ENCODE measurements around the gene SREBF1. TPM values are rescaled to one million over a fixed set of nuclear protein-coding genes. Genes with fewer than 3 reads are reported as not detected.
"Not testable (repeated sequence)": the region's sequence is repeated elsewhere in the genome, so short reads cannot be mapped to it uniquely, and the experiment has no call there.

SREBF1 gene
- total RNA-seq, 1 donor from 2014 or later = 175 TPM

DNA sequence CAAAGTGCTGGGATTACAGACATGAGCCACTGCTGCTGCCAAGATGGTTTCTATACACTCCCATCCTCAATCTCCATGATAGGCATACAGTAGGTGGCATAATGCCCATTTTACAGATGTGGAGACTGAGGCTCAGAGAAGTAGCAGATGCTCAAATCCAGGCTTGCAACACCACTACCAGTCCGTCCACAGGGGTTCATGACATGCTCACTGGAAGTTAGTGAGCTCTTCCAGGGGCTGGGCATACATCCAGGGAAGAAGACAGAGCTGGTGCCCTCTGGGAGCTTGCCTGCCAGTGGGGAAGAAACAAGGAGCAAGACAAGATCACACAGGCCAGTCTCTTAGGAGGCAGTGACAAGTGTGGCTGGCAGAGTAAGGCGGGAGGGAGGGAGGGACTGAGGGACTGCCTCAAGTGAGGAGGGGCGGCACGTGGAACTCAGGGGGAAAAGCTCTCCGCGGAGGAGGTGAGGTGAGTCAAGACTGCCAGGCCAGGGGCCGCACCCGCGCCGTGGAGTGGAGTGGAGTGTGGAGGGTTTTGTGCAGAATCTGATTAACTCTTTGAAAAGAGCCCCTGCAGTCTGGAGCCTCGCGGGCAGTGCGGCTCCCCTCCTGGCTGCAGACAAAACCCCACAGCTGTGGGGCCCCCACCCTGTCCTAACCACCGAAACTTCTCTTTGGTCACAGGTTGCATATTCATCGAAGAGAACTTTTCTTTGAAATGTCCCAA, 27.9 kb downstream of the SREBF1 start:
- Mint-ChIP-seq H3K36me3 (ENCODE audit: low read depth) (peaks cover 32% of the 10 kb centered on the region), H3K27me3 (ENCODE audit: low read depth) (no peaks in the 10 kb centered on the region), H3K4me3 (ENCODE audit: low read depth) (no peak overlapping the region), H3K9me3 (no peaks in the 10 kb centered on the region), H3K4me1 (ENCODE audit: low read depth) (peaks cover 9% of the 10 kb centered on the region), H3K27ac (peak overlapping the region; percentile 29)
- no peak for DNase-seq (ENCODE audit: low spot score)
- intact Hi-C loops (cut with micrococcal nuclease) = no loop called here

DNA sequence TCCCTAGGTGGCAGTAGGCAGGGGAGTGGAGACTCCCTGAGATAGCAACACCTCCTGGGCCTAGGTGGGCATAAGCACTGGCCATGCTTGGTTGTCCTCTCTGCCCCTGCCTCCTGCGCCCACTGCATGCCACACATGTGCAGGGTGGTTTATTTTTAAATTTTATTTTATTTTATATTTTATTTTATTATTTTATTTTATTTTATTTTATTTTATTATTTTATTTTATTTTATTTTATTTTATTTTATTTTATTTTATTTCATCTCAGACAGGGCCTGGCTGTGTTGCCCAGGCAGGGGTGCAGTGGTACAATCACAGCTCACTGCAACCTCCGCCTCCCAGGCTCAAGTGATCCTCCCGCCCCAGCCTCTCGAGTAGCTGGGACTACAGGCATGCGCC, 28.6 kb downstream of the SREBF1 start:
- intact Hi-C loops (cut with micrococcal nuclease); H3K4me1 Mint-ChIP-seq (ENCODE audit: low read depth); H3K27me3 Mint-ChIP-seq (ENCODE audit: low read depth); DNase-seq (ENCODE audit: low spot score); H3K4me3 Mint-ChIP-seq (ENCODE audit: low read depth); H3K27ac Mint-ChIP-seq; H3K9me3 Mint-ChIP-seq: not testable (repeated sequence)
- H3K36me3 Mint-ChIP-seq (ENCODE audit: low read depth) = peaks cover 34% of the 10 kb centered on the region

DNA sequence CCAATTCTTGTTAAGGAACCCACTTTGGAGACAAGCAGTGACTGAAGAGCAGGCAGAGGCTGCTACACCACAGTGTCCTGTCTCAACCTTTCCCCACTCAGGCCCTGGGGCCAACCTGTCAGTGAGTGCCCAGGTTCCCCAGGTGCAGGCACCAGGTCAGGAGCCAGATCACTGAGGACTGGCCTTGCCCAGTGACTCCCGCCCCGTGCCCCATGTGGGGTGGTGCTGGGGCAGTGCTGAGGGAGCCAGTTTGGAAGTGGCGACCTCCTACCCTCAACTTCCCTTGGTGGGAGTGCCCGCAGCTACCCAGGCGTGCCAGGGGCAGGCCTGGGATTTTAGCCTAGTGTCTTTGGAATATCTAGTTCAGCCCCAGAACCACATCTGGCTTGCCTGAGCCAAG, 29.3 kb downstream of the SREBF1 start:
- Mint-ChIP-seq H3K27ac (no peak overlapping the region), H3K4me3 (ENCODE audit: low read depth) (no peak overlapping the region), H3K36me3 (ENCODE audit: low read depth) (peaks cover 29% of the 10 kb centered on the region), H3K9me3 (no peaks in the 10 kb centered on the region), H3K27me3 (ENCODE audit: low read depth) (no peaks in the 10 kb centered on the region), H3K4me1 (ENCODE audit: low read depth) (peaks cover 9% of the 10 kb centered on the region)
- no peak for DNase-seq (ENCODE audit: low spot score)
- intact Hi-C loops (cut with micrococcal nuclease) = no loop called here

DNA sequence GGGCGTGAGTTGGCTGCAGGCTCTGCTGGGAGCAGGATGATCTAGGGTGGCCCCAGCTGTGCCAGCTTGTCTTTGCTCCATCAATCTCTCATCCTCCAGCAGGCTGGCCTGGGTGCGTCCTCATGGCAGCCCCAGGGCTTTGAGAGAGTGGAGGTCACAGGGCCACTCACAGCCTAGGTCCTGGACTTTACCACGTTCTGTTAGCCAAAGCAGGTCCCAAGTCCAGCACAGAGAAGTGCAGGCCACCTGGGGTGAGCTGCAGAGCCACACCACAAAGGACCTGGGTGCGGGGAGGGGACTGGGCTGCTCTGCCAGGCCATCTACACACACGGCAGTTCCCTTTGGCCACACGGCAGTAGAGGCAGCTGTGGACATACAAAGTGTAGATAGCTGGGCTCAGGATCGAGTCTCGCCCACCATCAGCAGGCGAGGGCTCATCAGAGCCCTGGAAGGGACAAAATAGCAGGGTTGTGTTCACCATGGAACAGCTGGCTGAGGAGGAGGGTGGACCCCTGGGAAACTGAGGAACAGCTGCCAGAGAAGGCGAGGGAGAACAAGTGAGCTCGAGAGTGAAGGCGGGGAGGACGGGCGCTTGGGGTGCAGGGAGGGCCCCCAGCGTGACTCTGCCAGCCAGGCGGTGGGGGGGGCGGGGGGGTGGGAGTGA, 30.0 kb downstream of the SREBF1 start:
- H3K27me3 Mint-ChIP-seq (ENCODE audit: low read depth) = no peaks in the 10 kb centered on the region
- peaks cover 23% of the 10 kb centered on the region for H3K36me3 Mint-ChIP-seq (ENCODE audit: low read depth)
- no peaks in the 10 kb centered on the region for H3K9me3 Mint-ChIP-seq
- intact Hi-C loops (cut with micrococcal nuclease) = no loop called here
- peaks cover 5% of the 10 kb centered on the region for H3K4me1 Mint-ChIP-seq (ENCODE audit: low read depth)
- no peak overlapping the region for H3K4me3 Mint-ChIP-seq (ENCODE audit: low read depth)
- peak overlapping the region; percentile 50 for H3K27ac Mint-ChIP-seq
- DNase-seq (ENCODE audit: low spot score) = no peak

DNA sequence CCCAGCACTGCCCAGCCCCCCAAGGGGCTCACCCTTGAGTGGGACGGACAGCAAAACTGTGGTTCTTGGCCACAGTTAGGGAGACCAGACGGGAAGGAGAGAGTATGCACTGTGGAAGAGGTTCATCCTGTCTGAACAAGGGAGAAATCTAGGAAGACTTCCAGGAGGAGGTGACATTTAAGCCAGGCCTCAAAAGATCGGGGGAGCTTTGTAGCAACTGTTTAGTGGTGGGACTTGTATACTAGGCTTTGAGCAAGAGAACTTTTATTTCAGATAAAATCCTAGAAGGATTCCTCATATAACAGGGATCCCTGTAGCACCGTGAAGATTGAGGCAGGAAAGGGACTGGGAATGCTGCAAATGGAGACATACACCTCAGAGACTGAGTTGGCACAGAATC, 30.8 kb downstream of the SREBF1 start:
- intact Hi-C loops (cut with micrococcal nuclease) = no loop called here
- Mint-ChIP-seq H3K36me3 (ENCODE audit: low read depth) (peaks cover 17% of the 10 kb centered on the region), H3K27me3 (ENCODE audit: low read depth) (no peaks in the 10 kb centered on the region), H3K27ac (no peak overlapping the region), H3K4me1 (ENCODE audit: low read depth) (peaks cover 5% of the 10 kb centered on the region), H3K9me3 (no peaks in the 10 kb centered on the region), H3K4me3 (ENCODE audit: low read depth) (no peak overlapping the region)
- DNase-seq (ENCODE audit: low spot score) = no peak

DNA sequence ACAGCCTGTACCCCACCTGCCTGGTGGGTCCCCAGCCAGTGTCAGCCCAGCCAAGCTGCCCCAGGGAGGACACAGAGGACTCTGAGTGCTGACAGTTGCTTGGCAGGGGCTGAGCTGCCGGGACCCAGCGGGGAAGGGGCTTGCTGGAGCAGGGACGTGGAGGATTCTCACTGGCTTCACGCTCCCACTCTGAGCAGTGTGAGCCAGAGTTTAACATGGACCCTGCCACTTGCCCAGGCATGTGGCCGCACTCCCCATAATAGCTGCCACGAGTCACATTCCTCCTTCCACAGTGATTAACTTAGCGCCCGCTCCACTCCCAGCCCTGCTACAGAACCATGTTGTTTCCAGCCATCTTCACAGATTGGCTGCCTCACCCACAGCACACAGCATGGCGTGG, 31.2 kb downstream of the SREBF1 start:
- Mint-ChIP-seq H3K9me3 (no peaks in the 10 kb centered on the region), H3K27me3 (ENCODE audit: low read depth) (no peaks in the 10 kb centered on the region), H3K4me3 (ENCODE audit: low read depth) (no peak overlapping the region), H3K36me3 (ENCODE audit: low read depth) (peaks cover 13% of the 10 kb centered on the region), H3K27ac (no peak overlapping the region), H3K4me1 (ENCODE audit: low read depth) (peaks cover 4% of the 10 kb centered on the region)
- intact Hi-C loops (cut with micrococcal nuclease) = no loop called here
- DNase-seq (ENCODE audit: low spot score) = no peak

DNA sequence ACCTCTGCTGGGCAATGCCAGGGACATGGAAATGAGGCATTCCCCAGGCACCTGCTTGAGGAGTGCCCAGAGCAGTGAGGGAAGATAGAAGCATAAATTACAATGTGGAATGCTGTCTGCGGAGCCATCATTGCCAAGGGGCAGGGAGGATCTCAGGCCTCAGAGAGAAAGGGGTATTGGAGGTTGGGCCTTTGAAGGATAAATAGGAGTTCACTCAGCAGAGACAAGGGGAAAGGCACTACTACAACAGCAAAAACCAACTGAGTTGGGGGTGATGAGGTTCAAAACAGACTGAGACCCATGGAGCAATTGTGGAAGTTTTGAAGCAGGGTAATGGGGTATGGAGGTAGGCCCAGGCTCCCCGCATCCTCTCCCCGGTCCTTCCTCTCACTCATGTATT, 32.8 kb downstream of the SREBF1 start:
- Mint-ChIP-seq H3K27me3 (ENCODE audit: low read depth) (no peaks in the 10 kb centered on the region), H3K4me1 (ENCODE audit: low read depth) (peaks cover 3% of the 10 kb centered on the region), H3K9me3 (no peaks in the 10 kb centered on the region), H3K36me3 (ENCODE audit: low read depth) (peaks cover 8% of the 10 kb centered on the region), H3K27ac (no peak overlapping the region), H3K4me3 (ENCODE audit: low read depth) (no peak overlapping the region)
- DNase-seq (ENCODE audit: low spot score) = no peak
- intact Hi-C loops (cut with micrococcal nuclease) = no loop called here

DNA sequence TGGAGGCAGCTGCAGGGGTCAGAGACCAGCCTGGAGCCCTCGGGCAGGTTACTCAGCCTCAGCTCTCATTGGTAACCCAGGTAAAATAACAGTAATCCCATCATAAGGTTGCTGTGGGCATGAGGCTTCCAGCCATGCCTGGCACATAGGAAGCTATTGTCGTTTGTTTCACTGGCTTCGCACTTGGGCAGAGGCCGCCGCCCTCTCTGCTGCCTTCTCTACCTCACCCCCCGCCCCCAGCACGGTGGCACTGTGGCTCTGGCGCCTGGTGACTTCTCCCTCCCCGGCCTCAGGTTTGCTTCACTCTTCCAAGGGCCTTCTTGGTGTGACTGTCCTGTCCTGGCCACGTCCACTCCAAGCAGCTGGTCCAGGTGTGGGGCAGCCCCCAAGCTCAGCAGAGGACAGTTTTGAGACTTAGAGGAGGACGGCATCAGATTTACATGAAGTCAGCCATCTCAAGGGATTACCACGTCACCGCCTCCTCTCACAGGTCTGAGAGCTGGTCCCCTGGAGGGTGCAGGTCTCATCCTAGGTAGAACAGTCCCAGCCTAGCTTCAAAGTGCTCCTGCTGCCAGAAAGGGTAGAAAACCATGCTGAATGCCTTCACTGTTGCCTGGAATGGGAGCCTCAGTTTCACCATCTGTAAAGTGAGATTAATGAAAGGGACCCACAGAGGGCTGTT, 34.8 kb downstream of the SREBF1 start:
- peaks cover 5% of the 10 kb centered on the region for H3K36me3 Mint-ChIP-seq (ENCODE audit: low read depth)
- no peaks in the 10 kb centered on the region for H3K9me3 Mint-ChIP-seq
- no peaks in the 10 kb centered on the region for H3K4me1 Mint-ChIP-seq (ENCODE audit: low read depth)
- intact Hi-C loops (cut with micrococcal nuclease) = no loop called here
- no peak overlapping the region for H3K4me3 Mint-ChIP-seq (ENCODE audit: low read depth)
- no peaks in the 10 kb centered on the region for H3K27me3 Mint-ChIP-seq (ENCODE audit: low read depth)
- H3K27ac Mint-ChIP-seq = no peak overlapping the region
- DNase-seq (ENCODE audit: low spot score) = no peak

DNA sequence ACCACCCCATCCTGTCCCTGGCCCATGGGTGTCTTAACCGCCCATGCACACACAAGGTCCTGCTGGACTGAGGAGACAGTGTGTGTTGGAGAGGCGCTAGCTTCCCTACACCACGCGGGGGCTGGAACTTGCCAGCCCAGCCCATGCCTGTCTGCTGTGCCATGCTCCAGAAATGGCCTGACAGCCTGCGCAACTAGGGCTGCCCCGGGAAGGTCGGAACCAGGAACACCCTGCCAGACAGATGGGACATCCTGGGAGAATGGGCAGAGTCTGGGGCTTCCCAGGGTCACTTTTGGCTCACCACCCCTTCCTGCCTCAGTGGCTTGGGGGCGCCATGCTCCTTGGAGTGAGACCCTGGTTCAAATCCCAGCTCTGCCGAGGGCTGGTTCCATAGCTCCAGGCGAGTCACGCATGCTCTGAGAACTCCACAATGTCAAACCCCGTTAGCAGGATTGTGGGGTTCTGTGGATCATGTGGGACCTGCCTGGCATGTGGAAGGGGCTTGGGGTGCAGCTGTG, 36.2 kb downstream of the SREBF1 start:
- no peaks in the 10 kb centered on the region for H3K27me3 Mint-ChIP-seq (ENCODE audit: low read depth)
- H3K4me3 Mint-ChIP-seq (ENCODE audit: low read depth) = no peak overlapping the region

DNA sequence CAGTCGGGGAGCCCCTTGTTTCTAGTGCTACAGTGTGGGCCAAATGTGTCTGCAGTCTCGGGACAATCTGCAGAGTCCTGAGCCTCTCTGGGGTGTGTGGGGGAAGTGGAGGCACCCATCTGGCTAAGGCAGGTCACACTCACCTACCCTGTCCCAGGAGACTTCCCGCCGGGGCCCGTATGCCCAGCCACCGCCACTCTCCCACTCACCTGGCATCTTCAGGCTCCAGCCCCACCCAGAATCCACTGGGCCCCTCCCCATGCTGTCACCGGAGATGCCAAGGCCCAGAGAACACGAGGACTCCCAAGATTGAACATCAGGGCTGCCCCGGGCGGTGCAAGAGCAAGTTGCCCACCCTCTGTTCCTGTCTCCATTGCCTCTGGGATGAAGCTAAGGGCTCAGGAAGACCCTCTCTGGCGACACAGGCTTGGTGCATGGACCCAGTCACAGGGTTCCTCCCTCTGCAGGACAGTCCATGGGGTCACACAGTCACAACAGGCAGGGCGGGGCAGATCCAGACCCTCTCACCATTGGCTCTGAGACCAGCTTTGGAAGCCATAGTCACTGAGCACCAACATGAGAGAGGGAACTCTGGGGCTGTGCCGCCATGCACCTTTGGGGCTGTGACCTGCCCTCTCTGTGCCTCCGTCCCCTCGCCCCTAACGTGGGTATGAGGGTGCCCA, 38.1 kb downstream of the SREBF1 start:
- Mint-ChIP-seq H3K4me3 (ENCODE audit: low read depth) (no peak overlapping the region), H3K36me3 (ENCODE audit: low read depth) (peaks cover 6% of the 10 kb centered on the region), H3K9me3 (no peaks in the 10 kb centered on the region), H3K27me3 (ENCODE audit: low read depth) (no peaks in the 10 kb centered on the region), H3K27ac (no peak overlapping the region), H3K4me1 (ENCODE audit: low read depth) (peaks cover 4% of the 10 kb centered on the region)
- intact Hi-C loops (cut with micrococcal nuclease) = no loop called here
- DNase-seq (ENCODE audit: low spot score) = no peak

More for the DNA sequence above, 36.2 kb downstream of the SREBF1 start:
- Mint-ChIP-seq H3K36me3 (ENCODE audit: low read depth) (peaks cover 5% of the 10 kb centered on the region), H3K27ac (no peak overlapping the region), H3K4me1 (ENCODE audit: low read depth) (no peaks in the 10 kb centered on the region), H3K9me3 (no peaks in the 10 kb centered on the region)
- DNase-seq (ENCODE audit: low spot score) = no peak
- intact Hi-C loops (cut with micrococcal nuclease) = no loop called here

DNA sequence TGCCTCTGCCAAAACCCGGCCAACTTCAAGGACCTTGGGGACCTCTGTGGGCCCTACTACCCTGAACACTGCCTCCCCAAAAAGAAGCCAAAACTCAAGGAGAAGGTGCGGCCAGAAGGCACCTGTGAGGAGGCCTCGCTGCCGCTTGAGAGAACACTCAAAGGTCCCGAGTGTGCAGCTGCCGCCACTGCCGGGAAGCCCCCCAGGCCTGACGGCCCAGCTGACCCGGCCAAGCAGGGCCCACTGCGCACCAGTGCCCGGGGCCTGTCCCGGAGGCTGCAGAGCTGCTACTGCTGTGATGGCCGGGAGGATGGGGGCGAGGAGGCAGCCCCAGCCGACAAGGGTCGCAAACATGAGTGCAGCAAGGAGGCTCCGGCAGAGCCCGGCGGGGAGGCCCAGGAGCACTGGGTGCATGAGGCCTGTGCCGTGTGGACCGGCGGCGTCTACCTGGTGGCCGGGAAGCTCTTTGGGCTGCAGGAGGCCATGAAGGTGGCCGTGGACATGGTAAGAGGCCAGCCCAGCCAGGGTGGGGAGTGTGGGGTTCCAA, 38.7 kb downstream of the SREBF1 start:
- Mint-ChIP-seq H3K27me3 (ENCODE audit: low read depth) (no peaks in the 10 kb centered on the region), H3K36me3 (ENCODE audit: low read depth) (peaks cover 7% of the 10 kb centered on the region)

DNA sequence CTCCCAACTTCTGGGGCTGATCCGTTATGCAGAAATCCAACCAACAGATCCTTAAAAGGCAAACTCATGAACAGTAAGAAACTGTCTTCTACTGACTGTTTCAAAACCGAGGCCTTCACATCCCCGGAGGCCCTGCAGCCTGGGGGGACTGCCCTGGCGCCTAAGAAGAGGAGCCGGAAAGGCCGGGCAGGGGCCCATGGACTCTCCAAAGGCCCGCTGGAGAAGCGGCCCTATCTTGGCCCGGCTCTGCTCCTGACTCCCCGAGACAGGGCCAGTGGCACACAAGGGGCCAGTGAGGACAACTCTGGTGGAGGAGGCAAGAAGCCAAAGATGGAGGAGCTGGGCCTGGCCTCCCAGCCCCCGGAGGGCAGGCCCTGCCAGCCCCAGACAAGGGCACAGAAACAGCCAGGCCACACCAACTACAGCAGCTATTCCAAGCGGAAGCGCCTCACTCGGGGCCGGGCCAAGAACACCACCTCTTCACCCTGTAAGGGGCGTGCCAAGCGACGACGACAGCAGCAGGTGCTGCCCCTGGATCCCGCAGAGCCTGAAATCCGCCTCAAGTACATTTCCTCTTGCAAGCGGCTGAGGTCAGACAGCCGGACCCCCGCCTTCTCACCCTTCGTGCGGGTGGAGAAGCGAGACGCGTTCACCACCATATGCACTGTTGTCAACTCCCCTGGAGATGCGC, 39.5 kb downstream of the SREBF1 start:
- Mint-ChIP-seq H3K4me3 (ENCODE audit: low read depth) (no peak overlapping the region), H3K4me1 (ENCODE audit: low read depth) (peaks cover 11% of the 10 kb centered on the region), H3K27me3 (ENCODE audit: low read depth) (no peaks in the 10 kb centered on the region), H3K27ac (no peak overlapping the region), H3K36me3 (ENCODE audit: low read depth) (peaks cover 7% of the 10 kb centered on the region), H3K9me3 (no peaks in the 10 kb centered on the region)
- no peak for DNase-seq (ENCODE audit: low spot score)
- intact Hi-C loops (cut with micrococcal nuclease) = no loop called here

More for the DNA sequence above, 38.7 kb downstream of the SREBF1 start:
- Mint-ChIP-seq H3K4me3 (ENCODE audit: low read depth) (no peak overlapping the region), H3K4me1 (ENCODE audit: low read depth) (peaks cover 9% of the 10 kb centered on the region), H3K9me3 (no peaks in the 10 kb centered on the region), H3K27ac (no peak overlapping the region)
- intact Hi-C loops (cut with micrococcal nuclease) = no loop called here
- no peak for DNase-seq (ENCODE audit: low spot score)
